Lung (tissue), 12 donors: Measurements from ENCODE around the gene MTHFD2L. TPM values are rescaled to one million over a fixed set of nuclear protein-coding genes. Genes with fewer than 3 reads are reported as not detected.

Source experiments
- ATAC-seq: fragments of 200-7000 bp; cut with Tn5 transposase; one replicate; pipeline ENCODE4 v1.9.1; 2020; ENCODE audit warnings: moderate number of reproducible peaks; ENCODE audit not compliant: insufficient read depth, low FRiP score
- DNase-seq, 3 donors: peaks; one replicate each; pipeline ENCODE4 v3.0.0-alpha.2; 2013 to 2017
- H3K27ac ChIP-seq, 2 donors: one replicate each; pipeline ENCODE4 v1.5.1; 2013; ENCODE audit warnings: mild to moderate bottlenecking in 2 of 2, moderate library complexity in 2 of 2, control low read depth in 1 of 2, inconsistent platforms in 1 of 2, low read depth in 1 of 2, low read length in 1 of 2
- H3K27me3 ChIP-seq, 3 donors: one replicate each; pipeline ENCODE4 v1.5.1; 2013; ENCODE audit warnings: low read length in 2 of 3; ENCODE audit not compliant: control insufficient read depth in 3 of 3, insufficient read depth in 3 of 3
- H3K36me3 ChIP-seq, 4 donors: one replicate each; pipeline ENCODE4 v1.5.1; 2013; ENCODE audit warnings: low read length in 4 of 4, mild to moderate bottlenecking in 1 of 4, moderate library complexity in 1 of 4; ENCODE audit not compliant: control insufficient read depth in 4 of 4, insufficient read depth in 4 of 4
- H3K4me1 ChIP-seq, 5 donors: one replicate each; pipeline ENCODE4 v1.5.1; 2013; ENCODE audit warnings: low read length in 5 of 5, mild to moderate bottlenecking in 2 of 5, moderate library complexity in 1 of 5; ENCODE audit not compliant: control insufficient read depth in 5 of 5, insufficient read depth in 5 of 5
- H3K4me3 ChIP-seq: one replicate; pipeline ENCODE4 v1.5.1; 2013; ENCODE audit warnings: mild to moderate bottlenecking, control low read depth, moderate library complexity
- H3K9ac ChIP-seq, 2 donors: one replicate each; pipeline ENCODE4 v1.5.1; 2013; ENCODE audit warnings: low read length in 2 of 2, control low read depth in 1 of 2; ENCODE audit not compliant: insufficient read depth in 1 of 2
- H3K9me3 ChIP-seq, 4 donors: one replicate each; pipeline ENCODE4 v1.5.1; 2013; ENCODE audit warnings: low read length in 3 of 4, mild to moderate bottlenecking in 1 of 4, moderate library complexity in 1 of 4; ENCODE audit not compliant: control insufficient read depth in 4 of 4, insufficient read depth in 3 of 4
- CTCF ChIP-seq: IDR thresholded peaks from 2 replicates; pipeline ENCODE4 v1.5.1; 2012; ENCODE audit warnings: mild to moderate bottlenecking; ENCODE audit errors: control extremely low read depth, extremely low read depth
- WGBS, 2 donors: extraction: QIAGEN DNeasy Blood & Tissue Kit; methylation state at CpG; one replicate each; pipeline ENCODE4 v1.1.7; 2013; 5-methylcytosine and 5-hydroxymethylcytosine counted together
- polyA plus RNA-seq, 2 donors: library from polyadenylated mRNA; stranded (reverse); fragments of 200-250 nt; gene quantifications; one replicate each; pipeline ENCODE4 v1.2.1, GENCODE V29; 2013
- total RNA-seq, 2 donors: library from RNA; depleted of rRNA in 1 of 2; stranded (reverse); fragments of >200 nt in 1 of 2; gene quantifications; one replicate each; pipeline ENCODE4 v1.2.1, GENCODE V29; 2014 to 2021
- donor health status: control.
- donor health status: control.
- donor health status: Bipolar disorder and iron deficiency.
- donor health status: healthy.
- donor health status: DM: yes; HTN: yes; CAD: no.

Gene MTHFD2L
- total and polyA plus RNA-seq, 4 donors = 11.9 to 32.1 (median 15.4) TPM

DNA sequence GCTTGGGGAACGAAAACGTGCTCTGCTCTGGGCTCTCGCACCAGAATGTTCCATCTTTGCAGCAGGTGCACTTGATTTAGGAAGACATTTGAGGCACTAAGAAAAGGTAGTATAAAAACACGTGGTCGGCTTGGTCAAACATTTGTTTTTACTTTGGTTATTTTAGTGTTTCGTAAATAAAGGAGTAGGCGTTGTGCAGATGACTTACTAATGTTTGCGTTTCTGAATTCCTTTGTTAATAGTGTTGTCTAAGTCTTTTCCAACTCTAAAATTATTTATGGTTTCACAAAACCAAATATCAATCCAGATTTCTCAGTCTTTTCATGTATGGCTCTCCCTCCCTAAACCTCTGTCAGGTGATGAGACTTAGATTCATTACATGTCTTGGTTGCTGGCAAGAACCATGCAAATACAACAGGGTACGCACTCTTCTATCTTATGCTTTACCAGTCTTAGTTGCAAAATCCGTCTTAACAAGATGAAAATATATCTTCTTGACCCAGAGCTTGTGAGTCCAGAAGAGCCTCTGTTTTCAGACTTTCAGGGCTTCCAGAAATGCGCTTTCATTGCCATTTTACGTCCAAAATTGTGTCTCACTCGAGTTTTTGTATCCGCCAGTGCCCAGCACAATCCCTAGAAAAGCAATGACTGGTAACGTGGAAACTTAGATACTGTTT, 686 bp downstream of the MTHFD2L start:
- Histone ChIP-seq H3K9ac (peak overlapping the region; percentile 41 to 72), H3K9me3 (no peaks in the 10 kb centered on the region), H3K27me3 (peaks cover 0 to 17% (median 0%) of the 10 kb centered on the region in 3 donors), H3K4me3 (peak overlapping the region; percentile 71), H3K4me1 (peaks cover 0 to 19% (median 0%) of the 10 kb centered on the region in 5 donors), H3K36me3 (peaks cover 0 to 4% (median under 1%) of the 10 kb centered on the region in 4 donors), H3K27ac (peak overlapping the region; percentile 99 to 100)
- DNase-seq = peak in 2 of 3 donors; percentile 10 to 26
- TF ChIP-seq CTCF = no peak
- WGBS, 2 donors = 15 to 21% methylated on average over 15 of the region's 15 CpGs
- no peak for ATAC-seq

- WGBS, 2 donors = 40 to 47% methylated on average over 2 of the region's 2 CpGs
- ATAC-seq (no peak), DNase-seq (peak in 1 of 3 donors; percentile 6)
- Histone ChIP-seq H3K27me3 (peaks cover 0 to 15% (median 0%) of the 10 kb centered on the region in 3 donors), H3K27ac (peak overlapping the region in 1 of 2 donors; percentile 100), H3K36me3 (peaks cover 0 to 4% (median under 1%) of the 10 kb centered on the region in 4 donors), H3K9me3 (no peaks in the 10 kb centered on the region), H3K4me3 (no peak overlapping the region), H3K4me1 (peaks cover 0 to 19% (median 0%) of the 10 kb centered on the region in 5 donors), H3K9ac (no peak overlapping the region)
- TF ChIP-seq CTCF = no peak
These were observed 1.3 kb downstream of the MTHFD2L start for GRCh38 chr4:74159143-74159709.

DNA sequence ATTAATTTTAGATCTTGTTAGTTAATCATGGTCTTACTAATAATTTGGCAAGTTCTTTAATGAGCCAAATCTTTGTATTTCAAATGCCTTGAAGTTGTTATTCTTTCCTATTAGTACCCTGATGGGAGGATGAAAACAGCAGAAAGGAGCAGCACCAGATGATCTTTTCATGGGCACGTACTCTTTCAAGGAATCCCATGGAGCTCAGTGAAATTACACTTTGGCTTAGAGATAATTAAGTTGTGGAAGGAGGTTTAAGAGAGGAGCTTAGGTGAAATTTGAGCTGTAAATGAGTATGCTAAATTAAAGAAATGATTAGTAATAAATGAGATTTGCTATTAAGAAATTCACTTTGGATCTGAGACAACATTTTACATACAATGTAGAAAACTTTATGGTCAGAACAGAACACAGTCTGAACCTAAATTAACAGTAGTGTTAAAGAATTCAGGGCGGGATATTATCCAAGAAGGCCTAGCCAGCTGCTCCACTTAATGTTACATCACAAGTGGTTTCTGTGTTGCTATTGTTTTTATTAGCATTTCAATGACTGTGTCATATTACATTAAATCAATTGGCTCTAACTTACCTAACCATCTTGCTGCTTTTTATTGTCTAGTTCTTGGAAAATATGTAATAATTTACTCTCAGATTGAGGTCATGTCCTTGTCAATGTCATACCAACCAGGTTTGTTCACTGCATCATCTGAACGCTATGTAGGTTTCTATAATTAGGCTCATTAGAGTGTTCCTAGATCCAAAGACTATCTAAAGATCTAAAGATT, 3.9 kb downstream of the MTHFD2L start:
- Histone ChIP-seq H3K9me3 (no peaks in the 10 kb centered on the region), H3K4me1 (peaks cover 0 to 19% (median 0%) of the 10 kb centered on the region in 5 donors), H3K36me3 (peaks cover 0 to 7% (median 1%) of the 10 kb centered on the region in 4 donors), H3K9ac (no peak overlapping the region), H3K27ac (peak overlapping the region in 1 of 2 donors; percentile 74), H3K4me3 (no peak overlapping the region), H3K27me3 (no peaks in the 10 kb centered on the region)
- WGBS, 2 donors = 85 to 90% methylated on average over 3 of the region's 3 CpGs
- TF ChIP-seq CTCF = no peak
- DNase-seq (peak in 1 of 3 donors; percentile 14), ATAC-seq (no peak)
